Stimulated activated naive B cell treated with anti-CD40 and anti-IgM and Interleukin-4, amounts not matched to agents 10 μg/mL and 1 μg/mL and 100 μg/mL, for 72 hours (primary cell): ENCODE data around the gene IL1RAP.

Experiments used
- ATAC-seq, 2 donors: fragments of 150-1000 bp; cut with Tn5 transposase; replicated peaks; 2 replicates each; pipeline ENCODE4 v1.10.0; 2021; ENCODE audit warnings: moderate library complexity in 1 of 2
- DNase-seq: peaks from one replicate; pipeline ENCODE4 v3.0.0; 2021
- H3K27ac Mint-ChIP-seq: one replicate; pipeline ENCODE4 v1.8.0; 2022; ENCODE audit warnings: mild to moderate bottlenecking, mixed read lengths
- H3K27me3 Mint-ChIP-seq, 2 donors: one replicate each; pipeline ENCODE4 v1.8.0; 2022; ENCODE audit warnings: mixed read lengths in 2 of 2
- H3K36me3 Mint-ChIP-seq, 2 donors: one replicate each; pipeline ENCODE4 v1.8.0; 2022; ENCODE audit warnings: mixed read lengths in 2 of 2, mild to moderate bottlenecking in 1 of 2
- H3K4me1 Mint-ChIP-seq, 2 donors: one replicate each; pipeline ENCODE4 v1.8.0; 2022; ENCODE audit warnings: mixed read lengths in 2 of 2, mild to moderate bottlenecking in 1 of 2
- H3K4me3 Mint-ChIP-seq, 2 donors: one replicate each; pipeline ENCODE4 v1.8.0; 2022; ENCODE audit warnings: mild to moderate bottlenecking in 2 of 2, mixed read lengths in 2 of 2, moderate library complexity in 1 of 2
- H3K9me3 Mint-ChIP-seq, 2 donors: one replicate each; pipeline ENCODE4 v1.8.0; 2022; ENCODE audit warnings: mixed read lengths in 2 of 2, mild to moderate bottlenecking in 1 of 2

The IL1RAP gene

DNA sequence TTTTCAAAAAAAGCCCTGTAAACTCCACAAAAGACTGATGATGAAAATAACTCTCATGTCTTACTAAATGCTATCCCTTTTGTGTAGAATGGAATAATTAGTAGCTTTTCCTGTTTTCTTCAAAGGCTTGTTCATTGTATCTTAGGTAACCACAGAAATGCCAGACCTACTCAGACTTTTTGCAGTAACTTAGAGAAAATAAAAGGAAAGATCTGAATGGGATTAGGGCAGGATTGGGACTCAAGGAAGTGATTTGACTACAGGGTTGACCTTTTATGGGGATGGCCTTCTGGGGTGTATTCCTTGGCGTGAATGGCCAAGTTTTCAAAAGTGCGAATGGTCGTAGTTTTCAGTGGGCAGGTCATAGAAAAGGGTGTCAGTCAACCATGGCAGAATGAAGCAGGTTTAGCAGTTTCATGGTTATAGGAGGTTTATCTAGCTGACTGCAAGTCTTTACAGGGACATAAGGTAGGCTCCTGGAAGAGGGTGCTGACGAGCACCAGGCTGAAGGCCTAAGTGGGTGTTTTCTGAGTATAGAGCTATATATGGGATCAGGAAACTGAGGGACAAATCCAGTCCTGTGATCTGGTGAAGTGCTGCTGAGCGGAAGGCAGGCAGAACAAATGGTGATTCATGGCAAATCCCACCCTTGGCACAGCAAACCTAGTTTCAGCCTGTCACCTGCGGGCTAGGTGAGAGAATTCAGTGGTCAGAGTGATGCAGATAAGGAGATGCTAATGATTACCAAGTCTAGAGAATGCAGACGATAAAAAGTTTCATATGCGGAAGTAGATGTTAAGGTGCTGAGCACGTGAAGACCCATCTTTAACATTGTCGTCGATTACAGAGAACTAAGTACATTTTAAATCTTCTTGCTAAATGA is 46.4 kb downstream of the IL1RAP start:
- no peaks in the 10 kb centered on the region for H3K9me3 Mint-ChIP-seq
- peaks cover 5 to 25% of the 10 kb centered on the region in 2 donors for H3K4me1 Mint-ChIP-seq
- H3K27me3 Mint-ChIP-seq, result no peaks in the 10 kb centered on the region
- DNase-seq, result no peak
- H3K27ac Mint-ChIP-seq, result no peak overlapping the region
- ATAC-seq, result no peak
- peaks cover 0 to 9% of the 10 kb centered on the region in 2 donors for H3K36me3 Mint-ChIP-seq
- no peak overlapping the region for H3K4me3 Mint-ChIP-seq

DNA sequence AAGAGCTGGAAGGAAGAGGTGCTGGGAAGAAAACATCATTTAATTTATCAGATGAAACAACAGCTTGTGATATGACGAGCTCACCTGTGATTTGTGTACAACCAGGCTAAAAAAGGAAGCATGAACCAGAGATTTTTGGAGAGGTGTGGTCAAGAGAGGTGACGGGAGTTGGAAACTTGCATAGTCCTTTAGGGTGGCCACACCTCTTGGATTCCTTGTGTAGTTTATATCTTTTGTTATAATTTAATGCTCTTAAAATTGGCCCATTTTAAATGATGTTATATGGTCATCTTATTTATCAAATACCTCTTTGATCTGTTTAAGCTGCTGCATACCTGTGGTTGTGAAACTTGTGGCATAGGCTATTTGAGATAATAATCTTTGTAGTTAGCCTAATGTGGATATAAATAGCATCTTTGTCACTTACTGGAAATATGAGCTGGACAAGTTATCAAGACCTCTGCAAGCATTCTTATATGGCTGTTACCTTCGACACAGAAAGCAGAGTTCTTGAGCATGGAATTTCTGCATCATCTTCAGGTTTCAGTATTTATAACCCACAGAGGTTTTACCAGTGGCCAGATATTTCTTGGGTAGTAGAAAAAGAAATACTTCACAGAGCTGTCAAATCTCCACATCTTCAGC is 49.1 kb downstream of the IL1RAP start:
- peaks cover 8 to 24% of the 10 kb centered on the region in 2 donors for H3K4me1 Mint-ChIP-seq
- no peak overlapping the region for H3K4me3 Mint-ChIP-seq
- H3K36me3 Mint-ChIP-seq, result peaks cover 4 to 9% of the 10 kb centered on the region in 2 donors

DNA sequence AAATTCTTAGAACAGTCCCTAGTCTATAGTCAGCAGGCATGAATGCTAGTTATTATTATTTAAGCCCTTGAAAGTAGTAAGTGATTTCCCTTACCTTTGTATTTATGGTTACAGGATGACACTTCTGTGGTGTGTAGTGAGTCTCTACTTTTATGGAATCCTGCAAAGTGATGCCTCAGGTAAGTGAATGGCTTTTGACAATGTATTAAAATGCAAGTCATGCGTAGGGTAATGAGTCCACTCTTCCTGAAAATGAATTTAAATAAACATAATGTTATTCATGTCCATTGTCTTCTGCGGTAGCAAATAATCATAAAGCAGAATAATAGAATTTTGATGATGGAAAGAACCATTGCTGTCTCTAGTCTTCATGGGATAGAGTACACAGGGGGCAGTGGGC is 50.3 kb downstream of the IL1RAP start:
- Mint-ChIP-seq H3K36me3 (peaks cover 4 to 9% of the 10 kb centered on the region in 2 donors), H3K4me1 (peaks cover 8 to 24% of the 10 kb centered on the region in 2 donors), H3K27me3 (no peaks in the 10 kb centered on the region), H3K4me3 (no peak overlapping the region), H3K9me3 (peaks cover 2 to 3% of the 10 kb centered on the region in 2 donors), H3K27ac (no peak overlapping the region)
- no peak for DNase-seq
- ATAC-seq, result no peak

More for the DNA sequence above, 49.1 kb downstream of the IL1RAP start:
- H3K27me3 Mint-ChIP-seq, result no peaks in the 10 kb centered on the region
- no peak overlapping the region for H3K27ac Mint-ChIP-seq
- peaks cover 2 to 3% of the 10 kb centered on the region in 2 donors for H3K9me3 Mint-ChIP-seq
- ATAC-seq (no peak), DNase-seq (no peak)

DNA sequence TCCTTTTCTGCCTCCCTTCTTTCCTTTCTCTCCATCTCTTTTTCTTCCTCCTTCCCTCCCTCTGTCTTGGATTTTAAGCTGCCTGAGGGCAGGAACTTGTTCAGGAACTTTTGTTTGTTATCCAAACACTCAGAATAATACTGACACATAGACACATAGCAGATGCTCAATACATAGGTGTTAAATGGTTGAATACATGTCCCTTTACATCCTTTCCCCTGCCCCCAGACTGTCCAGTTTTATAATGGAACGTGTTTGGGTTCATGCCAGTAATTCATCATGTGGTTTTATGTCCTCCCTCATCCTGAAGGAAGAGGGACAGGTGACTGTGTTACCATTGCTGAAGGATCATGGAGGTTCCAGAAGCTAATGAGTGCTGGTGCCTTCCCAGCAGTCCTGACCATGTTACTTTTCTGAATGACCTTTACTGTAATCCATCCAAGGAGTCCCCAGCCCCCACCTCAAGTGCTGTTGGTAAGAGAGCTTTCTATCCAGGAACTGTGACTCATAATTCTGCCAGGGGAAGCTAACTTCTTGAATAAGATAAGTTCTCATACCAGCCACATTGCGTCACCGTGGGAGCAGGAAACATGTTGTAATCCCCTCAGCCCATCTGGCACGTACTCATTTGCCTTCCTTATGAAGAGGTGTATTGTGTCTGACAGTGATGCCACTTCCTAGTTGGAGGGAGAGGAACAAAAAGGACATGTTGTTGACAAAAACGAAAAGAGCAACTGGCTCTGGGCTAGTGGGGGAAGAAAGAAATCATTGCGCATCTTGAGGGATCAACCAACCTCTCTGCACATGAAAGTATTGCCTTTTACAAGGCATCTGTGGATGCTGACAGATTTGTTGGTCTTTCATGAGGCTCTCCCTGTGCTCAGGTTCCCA is 52.4 kb downstream of the IL1RAP start:
- no peak overlapping the region for H3K27ac Mint-ChIP-seq
- no peak overlapping the region for H3K4me3 Mint-ChIP-seq
- H3K36me3 Mint-ChIP-seq, result peaks cover 4 to 9% of the 10 kb centered on the region in 2 donors
- H3K27me3 Mint-ChIP-seq, result no peaks in the 10 kb centered on the region
- peaks cover 8 to 24% of the 10 kb centered on the region in 2 donors for H3K4me1 Mint-ChIP-seq
- peak; percentile 85 to 91 for ATAC-seq
- DNase-seq, result peak; percentile 28
- H3K9me3 Mint-ChIP-seq, result peaks cover 2 to 3% of the 10 kb centered on the region in 2 donors

DNA sequence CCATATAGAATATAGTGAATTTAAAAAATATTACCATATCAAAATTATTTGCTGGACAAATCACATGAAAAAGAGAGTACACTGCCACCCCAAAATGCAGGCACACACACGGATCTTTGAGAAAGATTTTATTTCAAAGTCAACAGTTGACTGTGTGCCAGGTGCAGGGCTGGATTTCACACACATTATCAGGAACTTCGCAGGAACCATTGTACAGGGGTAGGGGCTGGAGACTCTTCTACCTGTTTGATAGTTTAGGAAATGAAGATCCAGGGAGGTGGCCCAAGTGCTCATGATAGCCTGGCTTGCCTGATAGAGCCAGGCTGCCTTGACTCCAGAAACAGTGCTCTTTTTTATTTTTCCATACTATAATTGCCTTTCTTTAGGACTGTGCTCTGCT is 54.2 kb downstream of the IL1RAP start:
- Mint-ChIP-seq H3K4me1 (peaks cover 5 to 13% of the 10 kb centered on the region in 2 donors), H3K27ac (no peak overlapping the region), H3K4me3 (no peak overlapping the region), H3K27me3 (no peaks in the 10 kb centered on the region), H3K9me3 (peaks cover 3 to 7% of the 10 kb centered on the region in 2 donors), H3K36me3 (peaks cover 4 to 13% of the 10 kb centered on the region in 2 donors)
- DNase-seq (no peak), ATAC-seq (no peak)

DNA sequence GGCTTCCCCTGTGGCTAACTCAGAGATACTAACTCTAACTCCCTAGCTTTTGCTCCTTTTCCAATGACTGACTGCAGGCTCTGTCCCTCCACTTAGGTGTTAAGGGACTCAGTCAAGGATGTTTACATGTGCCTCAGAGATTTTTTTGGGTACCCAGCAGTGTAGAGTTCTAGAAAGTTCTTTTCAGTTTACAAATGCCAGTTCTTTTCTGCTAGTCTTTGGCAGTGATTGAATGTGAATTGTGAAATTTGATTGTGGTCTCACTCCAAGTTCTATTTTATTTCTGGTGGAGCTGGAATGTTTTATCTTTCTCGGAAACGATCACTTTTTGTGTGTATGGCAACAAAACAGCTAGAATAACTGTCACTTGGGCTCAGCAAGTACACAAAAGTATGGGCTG is 60.6 kb downstream of the IL1RAP start:
- H3K27me3 Mint-ChIP-seq, result no peaks in the 10 kb centered on the region
- peaks cover 0 to 1% of the 10 kb centered on the region in 2 donors for H3K4me1 Mint-ChIP-seq
- ATAC-seq, result no peak
- H3K4me3 Mint-ChIP-seq, result no peak overlapping the region
- H3K9me3 Mint-ChIP-seq, result peaks cover 4 to 5% of the 10 kb centered on the region in 2 donors
- no peak for DNase-seq
- no peak overlapping the region for H3K27ac Mint-ChIP-seq
- H3K36me3 Mint-ChIP-seq, result peaks cover 8 to 12% of the 10 kb centered on the region in 2 donors

DNA sequence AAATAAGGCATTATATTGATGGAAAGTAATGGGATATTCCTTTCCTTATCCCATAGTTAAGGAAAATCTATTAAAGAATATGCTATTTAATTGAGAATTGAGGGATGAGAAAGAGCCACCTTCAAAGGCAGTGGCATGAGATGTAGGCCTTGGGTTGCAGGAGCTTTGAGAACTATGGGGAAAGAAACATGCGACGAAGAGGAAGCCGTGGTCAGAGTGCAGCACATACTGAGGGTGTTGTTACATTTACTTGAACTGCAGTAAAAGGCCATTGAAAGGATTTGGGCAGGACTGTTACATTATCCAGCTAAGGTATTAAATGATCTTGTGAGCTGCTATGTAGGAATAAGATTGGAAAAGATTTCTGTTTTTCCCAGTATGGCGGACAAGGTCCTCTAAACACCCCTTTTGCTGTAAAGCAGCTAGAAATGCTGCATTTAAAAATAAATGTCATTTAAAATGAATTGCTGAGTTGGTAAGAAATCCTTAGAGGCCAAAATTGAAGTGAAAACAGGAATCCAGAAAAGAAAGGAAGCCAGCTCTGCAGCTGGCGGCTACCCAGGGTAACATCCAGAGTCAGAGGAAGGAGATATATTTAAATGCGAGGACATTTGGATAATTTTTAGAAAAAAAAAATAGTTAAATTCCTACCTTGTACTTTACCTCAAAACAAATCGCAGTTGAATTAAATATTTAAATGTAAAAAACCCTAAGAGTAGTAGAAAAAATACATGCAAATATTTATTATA is 61.7 kb downstream of the IL1RAP start:
- ATAC-seq (no peak), DNase-seq (no peak)
- Mint-ChIP-seq H3K27me3 (no peaks in the 10 kb centered on the region), H3K4me3 (no peak overlapping the region), H3K4me1 (peaks cover 1 to 5% of the 10 kb centered on the region in 2 donors), H3K27ac (no peak overlapping the region), H3K36me3 (peaks cover 8 to 12% of the 10 kb centered on the region in 2 donors), H3K9me3 (peaks cover 4 to 5% of the 10 kb centered on the region in 2 donors)

DNA sequence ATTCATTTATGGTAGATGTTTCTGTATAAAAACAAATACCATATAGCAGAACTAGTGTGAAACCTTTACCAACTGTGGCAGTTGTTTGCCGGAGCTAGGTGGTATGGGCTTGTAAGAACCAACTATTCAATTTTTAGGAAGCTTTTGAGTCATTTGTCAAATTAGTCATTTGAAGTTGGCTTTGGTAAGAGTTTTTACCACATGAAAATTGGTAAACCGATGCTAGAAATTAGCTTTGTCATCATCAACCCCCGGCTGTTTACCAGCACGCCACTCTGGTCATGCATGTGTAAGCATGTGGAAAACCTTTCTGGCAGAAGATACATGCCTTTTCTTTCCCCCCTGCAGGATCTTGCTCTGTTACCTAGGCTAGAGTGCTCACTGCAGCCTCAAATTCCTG is 63.3 kb downstream of the IL1RAP start:
- Mint-ChIP-seq H3K27ac (no peak overlapping the region), H3K4me3 (no peak overlapping the region), H3K36me3 (peaks cover 8 to 10% of the 10 kb centered on the region in 2 donors), H3K9me3 (peaks cover 1 to 4% of the 10 kb centered on the region in 2 donors), H3K4me1 (peaks cover 4 to 11% of the 10 kb centered on the region in 2 donors), H3K27me3 (no peaks in the 10 kb centered on the region)
- DNase-seq, result no peak
- ATAC-seq, result no peak

DNA sequence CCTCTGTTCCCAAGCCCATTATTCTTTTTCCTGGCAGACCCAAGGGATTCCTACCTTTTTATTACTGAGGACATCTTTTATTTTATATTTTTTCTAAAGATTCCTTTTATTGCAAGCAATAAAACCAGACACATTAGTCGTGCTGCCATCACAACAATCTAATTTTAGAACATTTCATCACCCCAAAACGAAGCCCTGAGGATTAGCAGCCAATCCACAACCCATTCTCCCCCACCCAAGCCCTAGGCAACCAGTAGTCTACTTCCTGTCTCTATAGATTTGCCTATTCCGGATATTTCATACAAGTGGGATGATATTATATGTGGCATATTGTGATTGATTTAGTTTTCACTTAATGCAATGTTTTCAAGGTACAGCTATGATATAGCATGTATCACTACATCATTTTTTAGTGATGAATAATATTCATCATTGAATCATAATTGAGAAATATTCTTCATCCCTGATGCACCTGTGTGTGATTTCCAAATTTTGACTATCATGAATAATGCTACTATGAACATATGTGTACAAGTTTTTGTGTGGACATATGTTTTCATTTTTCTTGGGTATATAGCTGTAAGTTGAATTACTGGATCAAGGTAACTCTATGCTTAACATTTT is 65.7 kb downstream of the IL1RAP start:
- no peak for ATAC-seq
- no peak overlapping the region for H3K4me3 Mint-ChIP-seq
- no peaks in the 10 kb centered on the region for H3K27me3 Mint-ChIP-seq
- no peak overlapping the region for H3K27ac Mint-ChIP-seq
- peaks cover 4 to 11% of the 10 kb centered on the region in 2 donors for H3K4me1 Mint-ChIP-seq
- DNase-seq, result no peak
- peaks cover 0 to 4% of the 10 kb centered on the region in 2 donors for H3K9me3 Mint-ChIP-seq
- H3K36me3 Mint-ChIP-seq, result peaks cover 8% of the 10 kb centered on the region in 2 donors

DNA sequence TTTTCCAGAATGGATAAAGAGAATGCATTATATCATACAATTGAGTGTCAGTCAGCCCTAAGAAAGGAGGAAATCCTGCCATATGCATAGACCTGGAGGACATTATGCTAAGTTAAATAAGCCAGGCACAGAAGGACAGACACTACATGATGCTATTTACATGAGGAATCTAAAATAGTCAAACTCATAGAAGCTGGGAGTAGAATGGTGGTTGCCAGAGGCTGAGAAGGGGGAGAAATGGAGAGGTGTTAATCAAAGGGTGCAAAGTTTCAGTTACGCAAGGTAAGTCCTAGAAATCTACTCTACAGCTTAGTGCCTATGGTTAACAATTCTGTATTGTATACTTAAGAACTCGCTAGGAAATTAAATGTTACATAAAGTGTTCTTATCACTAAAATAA is 66.5 kb downstream of the IL1RAP start:
- Mint-ChIP-seq H3K4me1 (peaks cover 4 to 11% of the 10 kb centered on the region in 2 donors), H3K27me3 (no peaks in the 10 kb centered on the region), H3K36me3 (peaks cover 8% of the 10 kb centered on the region in 2 donors), H3K9me3 (peaks cover 0 to 4% of the 10 kb centered on the region in 2 donors), H3K4me3 (no peak overlapping the region), H3K27ac (no peak overlapping the region)
- DNase-seq (no peak), ATAC-seq (no peak)

DNA sequence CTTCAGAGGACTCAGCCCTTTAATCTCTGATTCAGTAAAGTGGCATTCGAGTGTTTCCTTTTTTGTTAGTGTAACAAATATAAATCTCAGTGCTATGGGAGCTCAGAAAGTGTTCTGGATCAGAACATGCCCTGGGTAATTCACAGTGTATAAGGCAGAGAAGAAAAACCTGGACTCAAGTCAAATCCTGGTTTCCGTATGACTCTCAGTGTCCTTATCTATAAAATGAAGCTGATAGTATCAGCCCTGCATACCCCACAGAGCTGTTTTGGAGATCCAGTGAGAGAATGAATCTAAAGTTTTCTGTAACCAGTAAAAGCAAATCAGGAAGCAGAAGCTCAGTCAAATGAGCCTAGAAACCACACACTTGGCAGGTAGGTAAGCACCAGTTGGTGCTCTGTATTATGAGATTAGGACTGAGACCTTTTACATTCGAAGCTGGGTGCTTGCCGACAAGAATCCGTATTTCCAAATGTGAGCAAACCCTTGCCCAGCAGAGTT is 67.2 kb downstream of the IL1RAP start:
- peaks cover 11% of the 10 kb centered on the region in 2 donors for H3K36me3 Mint-ChIP-seq

DNA sequence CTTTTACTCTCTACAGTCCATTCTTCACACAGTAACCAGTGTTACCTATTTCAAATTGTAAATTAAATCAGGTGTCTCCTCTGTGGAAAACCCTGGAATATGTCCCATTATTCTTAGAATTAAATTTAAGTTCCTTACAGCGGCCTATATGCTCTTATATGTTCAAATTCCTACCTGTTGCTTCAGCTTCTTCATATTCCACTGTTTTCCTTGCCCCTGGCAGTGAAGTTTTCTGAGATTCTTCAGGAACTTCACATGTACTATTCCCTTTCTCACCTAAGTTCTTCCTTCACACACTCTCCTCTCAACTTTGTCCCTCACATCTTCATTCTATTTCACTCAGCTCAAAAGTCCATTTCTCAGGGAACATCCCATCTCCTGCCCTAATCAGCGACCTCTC is 68.8 kb downstream of the IL1RAP start:
- H3K4me1 Mint-ChIP-seq, result peaks cover 23 to 32% of the 10 kb centered on the region in 2 donors
- H3K27me3 Mint-ChIP-seq, result no peaks in the 10 kb centered on the region
- no peak for DNase-seq
- H3K4me3 Mint-ChIP-seq, result no peak overlapping the region
- H3K27ac Mint-ChIP-seq, result no peak overlapping the region
- ATAC-seq, result no peak
- peaks cover 10 to 13% of the 10 kb centered on the region in 2 donors for H3K36me3 Mint-ChIP-seq
- peaks cover 0 to 6% of the 10 kb centered on the region in 2 donors for H3K9me3 Mint-ChIP-seq

More for the DNA sequence above, 67.2 kb downstream of the IL1RAP start:
- no peak overlapping the region for H3K27ac Mint-ChIP-seq
- DNase-seq (no peak), ATAC-seq (peak; percentile 53 to 68)
- H3K4me1 Mint-ChIP-seq, result peaks cover 8 to 16% of the 10 kb centered on the region in 2 donors
- no peaks in the 10 kb centered on the region for H3K27me3 Mint-ChIP-seq
- no peak overlapping the region for H3K4me3 Mint-ChIP-seq
- H3K9me3 Mint-ChIP-seq, result peaks cover 0 to 7% of the 10 kb centered on the region in 2 donors
